Thyroid gland (tissue), 4 donors: ENCODE results near the gene TRRAP.

Source experiments
- POLR2A ChIP-seq, 2 donors: fragments of 450-650 bp; IDR thresholded peaks; one replicate each; pipeline ENCODE4 v1.6.1; 2017; ENCODE audit warnings: antibody characterized with exemption in 2 of 2, mild to moderate bottlenecking in 2 of 2, moderate library complexity in 1 of 2
- TF ChIP-seq, protein P1 (sequence below), 6 experiments: fragments of 200-600 bp in 3 of 6; fragments of 450-650 bp in 3 of 6; sonication (generic) in 3 of 6; IDR thresholded peaks; one replicate each; pipeline ENCODE4 v1.5.1; 2016 to 2019; ENCODE audit warnings: antibody characterized with exemption in 6 of 6, mild to moderate bottlenecking in 2 of 6, inconsistent platforms in 1 of 6, moderate library complexity in 1 of 6

DNA sequence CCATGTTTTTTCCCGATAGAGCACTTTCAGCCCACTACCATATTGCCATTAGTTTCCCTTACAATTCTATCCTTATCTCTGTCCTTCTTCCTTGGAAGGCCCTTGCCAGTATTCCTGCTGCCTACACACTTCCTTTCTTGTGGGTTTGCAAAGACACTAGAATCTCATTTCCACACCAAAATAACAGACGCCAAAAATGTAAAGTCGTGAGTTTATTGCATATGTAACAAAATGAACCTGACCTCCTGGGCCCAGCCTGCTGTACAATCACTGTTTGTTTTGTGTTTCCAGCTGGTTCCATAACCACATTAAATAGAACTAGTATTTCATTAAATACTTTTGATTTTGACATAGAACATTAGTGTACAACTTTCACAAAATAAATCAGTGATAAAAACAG lies 148.9 kb downstream of the TRRAP start:
- TF ChIP-seq, protein P1, sequence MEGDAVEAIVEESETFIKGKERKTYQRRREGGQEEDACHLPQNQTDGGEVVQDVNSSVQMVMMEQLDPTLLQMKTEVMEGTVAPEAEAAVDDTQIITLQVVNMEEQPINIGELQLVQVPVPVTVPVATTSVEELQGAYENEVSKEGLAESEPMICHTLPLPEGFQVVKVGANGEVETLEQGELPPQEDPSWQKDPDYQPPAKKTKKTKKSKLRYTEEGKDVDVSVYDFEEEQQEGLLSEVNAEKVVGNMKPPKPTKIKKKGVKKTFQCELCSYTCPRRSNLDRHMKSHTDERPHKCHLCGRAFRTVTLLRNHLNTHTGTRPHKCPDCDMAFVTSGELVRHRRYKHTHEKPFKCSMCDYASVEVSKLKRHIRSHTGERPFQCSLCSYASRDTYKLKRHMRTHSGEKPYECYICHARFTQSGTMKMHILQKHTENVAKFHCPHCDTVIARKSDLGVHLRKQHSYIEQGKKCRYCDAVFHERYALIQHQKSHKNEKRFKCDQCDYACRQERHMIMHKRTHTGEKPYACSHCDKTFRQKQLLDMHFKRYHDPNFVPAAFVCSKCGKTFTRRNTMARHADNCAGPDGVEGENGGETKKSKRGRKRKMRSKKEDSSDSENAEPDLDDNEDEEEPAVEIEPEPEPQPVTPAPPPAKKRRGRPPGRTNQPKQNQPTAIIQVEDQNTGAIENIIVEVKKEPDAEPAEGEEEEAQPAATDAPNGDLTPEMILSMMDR (IDR thresholded peaks at IDR 0.05): no peak
- TF ChIP-seq POLR2A (IDR thresholded peaks at IDR 0.05): no peak
